Measurements from ENCODE around the gene C11orf24. TPM values are rescaled to one million over a fixed set of nuclear protein-coding genes. Genes with fewer than 3 reads are reported as not detected.

Gene C11orf24
- total RNA-seq, 2 donors from 2014 or later = 24.7 to 28.4 TPM

DNA sequence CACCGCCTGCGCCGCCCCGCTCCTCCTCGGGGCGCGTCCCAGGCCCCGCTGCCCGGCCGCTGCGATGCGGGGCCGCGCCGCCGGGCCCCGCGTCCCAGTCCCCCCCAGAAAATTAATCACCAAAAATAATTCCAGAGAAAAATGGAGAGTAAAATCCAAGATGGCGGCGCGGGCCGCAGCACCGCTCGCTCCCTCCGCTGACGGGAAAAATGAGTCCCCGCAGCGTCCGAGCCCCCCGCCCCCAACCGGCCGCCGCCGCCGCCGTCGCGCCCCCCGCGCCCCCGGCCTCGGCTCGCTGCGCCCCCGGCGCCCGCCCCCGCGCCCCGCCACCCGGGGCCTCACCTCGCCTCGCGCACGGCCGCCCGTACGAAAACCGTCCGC is 58.6 kb downstream of the C11orf24 start, which contains the start of gene KMT5B:
Gene KMT5B, minus strand, starts transcription at position 162 of the 381 bp plus-strand sequence. CDS start 23,220 bp downstream, outside the sequence.
- Mint-ChIP-seq H3K4me3 (peak within 1 kb of the TSS; percentile 91 to 96), H3K27me3 (ENCODE audit: low read depth) (peaks cover 11% of the 10 kb centered on the region), H3K9me3 (no peaks in the 10 kb centered on the region), H3K27ac (peak within 1 kb of the TSS; percentile 95), H3K36me3 (ENCODE audit: insufficient read depth in 2 of 2) (peaks cover 2 to 5% of the 10 kb centered on the region in 2 donors), H3K4me1 (ENCODE audit: low read depth) (peaks cover 41% of the 10 kb centered on the region)
- ATAC-seq (replicated peaks in 1 of 2) (peak; percentile 1 to 3), DNase-seq (peak in 1 of 2 donors; percentile 72)

DNA sequence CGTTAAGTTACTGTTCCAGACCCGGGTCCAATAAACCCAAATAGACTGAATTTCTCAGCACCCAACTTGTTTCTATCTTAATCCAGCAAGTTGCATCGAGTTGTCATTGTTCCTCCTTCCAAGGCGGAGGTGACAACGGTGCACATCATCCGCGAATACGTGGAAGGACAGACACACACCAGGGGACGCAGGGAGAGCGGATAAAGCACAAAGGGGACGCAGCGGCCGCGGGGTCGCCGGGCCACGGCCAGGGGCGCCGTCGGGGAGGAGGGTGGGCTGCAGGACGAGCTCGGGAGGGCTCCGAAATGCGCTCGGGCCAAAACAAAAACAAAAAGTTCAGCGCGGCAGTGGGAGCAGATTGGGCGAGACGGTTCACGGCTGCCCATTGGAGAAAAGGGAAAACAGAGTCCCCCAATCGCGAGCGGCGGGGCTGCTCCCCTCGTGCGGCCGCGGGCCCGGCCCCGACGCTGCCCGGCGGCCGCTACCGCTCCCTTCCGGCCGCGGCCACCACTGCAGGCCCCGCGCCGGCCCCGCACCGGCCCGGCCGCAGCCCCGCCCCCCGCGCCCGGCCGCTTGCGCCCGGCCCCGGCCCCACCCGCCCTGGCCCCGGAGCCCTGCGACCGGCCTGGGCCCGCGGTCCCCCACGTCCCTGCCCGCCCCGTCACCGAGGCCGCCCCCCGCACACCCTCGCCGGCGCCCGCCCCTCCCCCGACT is 59.2 kb downstream of the C11orf24 start:
- H3K27ac Mint-ChIP-seq = peak overlapping the region; percentile 95
- DNase-seq (peak; percentile 72 to 74), ATAC-seq (replicated peaks in 1 of 2) (peak; percentile 68 to 72)
- H3K9me3 Mint-ChIP-seq = no peaks in the 10 kb centered on the region
- H3K27me3 Mint-ChIP-seq (ENCODE audit: low read depth) = peaks cover 11% of the 10 kb centered on the region
- H3K4me3 Mint-ChIP-seq = peak overlapping the region; percentile 91 to 96
- peaks cover 2 to 5% of the 10 kb centered on the region in 2 donors for H3K36me3 Mint-ChIP-seq (ENCODE audit: insufficient read depth in 2 of 2)
- peaks cover 41% of the 10 kb centered on the region for H3K4me1 Mint-ChIP-seq (ENCODE audit: low read depth)

DNA sequence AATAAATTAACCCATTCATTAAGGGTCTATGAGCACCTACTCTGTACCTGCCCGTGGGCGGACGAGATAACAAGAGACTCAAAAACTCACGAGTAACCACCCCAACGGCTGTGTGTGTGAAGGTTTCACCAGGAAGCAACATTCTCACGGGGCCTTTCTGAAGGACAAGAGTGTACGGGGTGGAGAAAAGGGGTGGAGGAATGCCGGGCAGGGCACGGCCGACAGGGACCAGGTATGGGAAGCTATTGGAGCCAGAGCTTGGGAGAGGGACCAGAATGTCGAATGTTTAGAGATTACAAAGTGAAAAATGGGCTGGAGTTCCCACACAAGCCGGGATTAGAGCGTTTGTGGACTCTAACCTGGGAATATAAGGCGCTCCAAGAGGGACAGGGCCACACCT is 60.2 kb downstream of the C11orf24 start:
- peak overlapping the region; percentile 91 to 96 for H3K4me3 Mint-ChIP-seq
- ATAC-seq (replicated peaks in 1 of 2) (no peak), DNase-seq (peak in 1 of 2 donors; percentile 16)
- H3K27me3 Mint-ChIP-seq (ENCODE audit: low read depth) = peaks cover 11% of the 10 kb centered on the region
- H3K27ac Mint-ChIP-seq = peak overlapping the region; percentile 95
- H3K36me3 Mint-ChIP-seq (ENCODE audit: insufficient read depth in 2 of 2) = peaks cover 2 to 5% of the 10 kb centered on the region in 2 donors
- H3K4me1 Mint-ChIP-seq (ENCODE audit: low read depth) = peaks cover 44% of the 10 kb centered on the region
- H3K9me3 Mint-ChIP-seq = no peaks in the 10 kb centered on the region

Other genes with a start within 250 kb of the C11orf24 start
- gene NDUFS8, start 241.3 kb downstream of the C11orf24 start, total RNA-seq = 100 to 1,000 TPM; 128 to 129 TPM
- 100 to 1,000 TPM; 141 to 146 TPM for gene TCIRG1, start 232.9 kb downstream of the C11orf24 start, total RNA-seq
- gene CHKA, start 150.6 kb downstream of the C11orf24 start, total RNA-seq = 10 to 100 TPM; 11.6 to 16.7 TPM
- 10 to 100 TPM; 26.9 to 34.1 TPM for gene KMT5B, start 58.7 kb downstream of the C11orf24 start, total RNA-seq
- 1 to 10 TPM; 6.8 to 9.3 TPM for gene LRP5, start 40.6 kb upstream of the C11orf24 start, total RNA-seq
- gene PPP6R3, start 188.8 kb upstream of the C11orf24 start, total RNA-seq = 100 to 1,000 TPM; 111 to 128 TPM